GM04504 (cell line): ENCODE data around the gene IGF1R.

Experiments
- DNase-seq: peaks from one replicate; pipeline ENCODE4 v3.0.0-alpha.2; 2012; ENCODE audit warnings: low read depth

Gene IGF1R

GRCh38 chr15:98775498-98776230 lies 127.3 kb downstream of the IGF1R start:
- no peak for DNase-seq

GRCh38 chr15:98776607-98777281 lies 128.4 kb downstream of the IGF1R start:
- peak; percentile 60 for DNase-seq

- DNase-seq: no peak
These were observed 129.1 kb downstream of the IGF1R start for GRCh38 chr15:98777426-98777825.

GRCh38 chr15:98778263-98778959 lies 130.1 kb downstream of the IGF1R start:
- no peak for DNase-seq

GRCh38 chr15:98778960-98779359 lies 130.6 kb downstream of the IGF1R start:
- no peak for DNase-seq

- DNase-seq: peak; percentile 53
These were observed 131.2 kb downstream of the IGF1R start for GRCh38 chr15:98779463-98780071.

- DNase-seq: no peak
These were observed 133.5 kb downstream of the IGF1R start for GRCh38 chr15:98781838-98782237.

- DNase-seq: no peak
These were observed 134.5 kb downstream of the IGF1R start for GRCh38 chr15:98782801-98783200.

- DNase-seq: no peak
These were observed 137.1 kb downstream of the IGF1R start for GRCh38 chr15:98785431-98785806.

GRCh38 chr15:98785807-98786621 lies 137.7 kb downstream of the IGF1R start:
- no peak for DNase-seq

- no peak for DNase-seq
These were observed 138.4 kb downstream of the IGF1R start for GRCh38 chr15:98786717-98787116.

GRCh38 chr15:98787194-98787593 lies 138.9 kb downstream of the IGF1R start:
- DNase-seq: no peak

GRCh38 chr15:98787936-98788757 lies 139.8 kb downstream of the IGF1R start:
- no peak for DNase-seq

- no peak for DNase-seq
These were observed 140.7 kb downstream of the IGF1R start for GRCh38 chr15:98789020-98789419.

- DNase-seq: no peak
These were observed 141.9 kb downstream of the IGF1R start for GRCh38 chr15:98790270-98790669.

- DNase-seq: no peak
These were observed 142.8 kb downstream of the IGF1R start for GRCh38 chr15:98791046-98791701.

GRCh38 chr15:98792117-98792516 lies 143.8 kb downstream of the IGF1R start:
- no peak for DNase-seq

GRCh38 chr15:98794211-98794610 lies 145.9 kb downstream of the IGF1R start:
- DNase-seq: no peak

GRCh38 chr15:98794748-98795147 lies 146.4 kb downstream of the IGF1R start:
- no peak for DNase-seq

- DNase-seq: no peak
These were observed 147.6 kb downstream of the IGF1R start for GRCh38 chr15:98795980-98796379.
